GM10847 (cell line): ENCODE results near the gene FHOD3.

Source experiments
- POLR2A ChIP-seq: IDR thresholded peaks from 2 replicates; pipeline ENCODE4 v1.6.1; 2011; ENCODE audit not compliant: insufficient read length; ENCODE audit errors: extremely low read depth

Gene FHOD3

DNA sequence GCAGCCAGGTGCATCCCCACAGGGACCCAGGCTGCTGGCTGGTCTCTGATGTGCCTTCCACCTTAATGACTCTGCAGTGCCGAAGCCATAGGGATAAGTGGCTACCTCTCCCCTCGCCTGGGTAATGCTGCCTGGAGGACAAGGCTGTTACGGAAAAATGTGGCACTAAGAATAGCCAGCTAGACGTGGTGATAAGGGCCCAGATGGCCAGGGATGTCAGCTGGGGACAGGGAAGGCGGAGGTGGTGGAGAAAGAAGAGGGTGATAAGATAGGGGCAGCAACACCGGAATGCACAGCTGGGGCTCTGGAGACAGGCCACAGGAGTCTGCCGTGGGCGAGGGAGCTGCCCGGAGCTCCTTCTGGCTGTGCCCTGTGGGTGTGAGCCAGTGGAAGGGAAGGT, 170.6 kb downstream of the FHOD3 start:
- TF ChIP-seq POLR2A = no peak

DNA sequence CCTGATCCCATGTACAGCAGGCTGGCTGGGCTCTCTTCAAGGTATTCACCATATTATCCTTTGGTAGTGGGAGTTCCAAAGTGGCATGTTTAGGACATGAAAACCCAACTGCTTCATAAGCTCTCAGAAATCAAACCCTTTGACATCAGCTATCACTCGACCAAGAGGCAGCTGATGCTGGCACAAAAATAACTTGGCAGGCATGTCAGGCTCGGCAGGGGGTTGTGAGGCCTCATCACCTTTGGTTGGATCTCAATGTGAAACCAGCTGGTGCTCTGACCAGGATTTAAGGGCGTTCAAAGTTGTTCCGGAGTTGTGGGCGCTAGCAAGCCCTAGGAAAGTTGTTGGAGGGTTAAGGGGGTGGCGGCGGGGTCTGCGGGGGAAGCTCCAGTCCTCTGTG, 171.9 kb downstream of the FHOD3 start:
- no peak for TF ChIP-seq POLR2A

DNA sequence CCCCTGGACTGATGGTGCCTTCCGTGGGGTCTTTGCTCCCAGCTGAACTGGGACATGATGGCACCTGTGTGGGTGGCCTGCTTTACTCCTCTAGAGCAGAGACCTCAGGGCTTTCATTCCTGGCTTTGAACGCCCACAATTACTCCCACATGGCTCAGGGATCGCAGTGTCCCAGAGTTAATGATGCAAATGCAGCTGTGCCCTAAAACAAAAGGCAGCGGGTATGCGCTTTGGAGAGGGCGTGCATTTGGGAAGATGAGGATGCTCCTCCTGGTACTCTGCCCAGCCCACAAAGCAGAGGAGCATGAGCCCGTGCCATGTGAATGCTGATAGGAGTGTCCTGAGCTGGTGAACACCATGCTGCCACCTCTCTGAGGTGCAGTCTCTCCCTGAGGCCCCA, 173.4 kb downstream of the FHOD3 start:
- TF ChIP-seq POLR2A = no peak

DNA sequence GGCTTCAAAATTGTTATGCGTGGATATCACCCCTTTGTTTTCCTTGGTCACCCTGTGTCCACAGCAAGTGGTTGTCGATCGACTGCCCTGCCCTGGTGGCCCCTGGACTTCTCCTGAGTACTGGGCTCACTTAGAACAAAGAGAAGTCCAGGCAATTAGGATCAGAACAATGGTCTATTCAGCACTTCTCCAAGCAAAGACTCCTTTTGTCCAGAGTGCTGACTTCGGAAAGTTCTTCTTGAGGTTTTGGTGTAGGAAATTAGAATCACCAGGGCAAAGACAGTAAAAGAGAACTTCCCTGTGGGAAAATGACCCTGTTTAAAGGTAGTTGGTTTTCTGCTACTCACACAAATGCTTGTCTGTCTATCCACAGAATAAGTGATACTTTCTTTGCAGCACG, 173.9 kb downstream of the FHOD3 start:
- no peak for TF ChIP-seq POLR2A

DNA sequence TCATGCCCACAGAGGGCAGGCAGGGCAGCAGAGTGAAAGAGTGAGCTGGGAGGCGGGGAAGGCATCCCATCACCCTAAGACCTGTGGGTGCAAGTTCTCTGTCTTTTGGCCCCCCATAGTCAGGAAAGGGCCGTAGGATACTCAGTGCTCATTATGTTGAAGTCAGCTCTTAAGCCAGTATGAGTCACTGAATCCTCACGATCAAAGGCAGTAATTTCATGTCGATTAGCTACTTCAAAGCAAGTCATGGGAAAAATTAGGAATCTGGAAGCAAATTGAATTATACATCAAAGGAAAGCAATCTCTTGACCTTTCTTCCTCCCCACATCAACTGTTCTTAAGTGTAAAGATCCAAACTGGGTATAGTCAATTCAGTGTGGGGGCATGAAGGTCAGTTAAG, 178.9 kb downstream of the FHOD3 start:
- no peak for TF ChIP-seq POLR2A

DNA sequence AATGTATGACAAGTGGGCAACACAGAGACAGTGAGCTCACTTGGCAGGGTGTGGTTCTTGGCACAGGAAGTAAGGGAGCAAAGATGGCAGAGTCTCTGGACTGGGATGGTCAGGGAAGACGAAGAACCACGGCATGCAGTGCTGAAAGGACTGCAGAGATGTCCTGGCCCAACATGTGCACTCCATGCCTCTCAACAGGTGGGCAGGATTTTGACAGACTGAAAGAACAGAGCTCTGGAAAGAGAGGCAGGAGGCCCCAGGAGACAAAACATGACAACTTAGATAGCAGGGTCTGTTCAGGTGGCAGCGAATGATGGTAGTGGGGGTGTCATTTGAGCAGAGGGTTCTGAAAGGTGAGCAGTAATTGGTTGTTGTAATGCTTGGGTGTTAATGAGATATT, 180.3 kb downstream of the FHOD3 start:
- TF ChIP-seq POLR2A = no peak

DNA sequence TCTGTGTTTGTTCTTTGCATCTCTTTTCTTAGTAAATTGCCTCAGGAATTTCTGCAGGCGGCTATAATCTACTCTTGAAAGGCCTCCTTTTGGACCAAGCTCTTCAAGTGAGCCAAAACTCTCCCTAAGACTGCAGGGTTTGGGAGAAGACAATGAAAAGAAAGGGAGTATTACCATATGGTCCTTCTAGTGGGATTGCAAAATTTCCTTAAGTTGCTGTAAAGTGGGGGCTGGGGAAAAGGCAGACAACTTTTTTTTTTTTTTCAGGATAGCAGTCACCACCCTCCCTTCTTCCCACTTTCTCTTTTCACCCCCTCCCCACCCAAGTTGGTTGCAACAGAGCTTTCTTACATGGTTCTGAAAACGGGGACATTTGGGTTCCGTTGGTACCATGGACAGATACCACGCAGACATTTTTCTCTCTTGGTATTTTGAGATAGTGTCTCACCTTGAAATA, 183.7 kb downstream of the FHOD3 start:
- TF ChIP-seq POLR2A = no peak

DNA sequence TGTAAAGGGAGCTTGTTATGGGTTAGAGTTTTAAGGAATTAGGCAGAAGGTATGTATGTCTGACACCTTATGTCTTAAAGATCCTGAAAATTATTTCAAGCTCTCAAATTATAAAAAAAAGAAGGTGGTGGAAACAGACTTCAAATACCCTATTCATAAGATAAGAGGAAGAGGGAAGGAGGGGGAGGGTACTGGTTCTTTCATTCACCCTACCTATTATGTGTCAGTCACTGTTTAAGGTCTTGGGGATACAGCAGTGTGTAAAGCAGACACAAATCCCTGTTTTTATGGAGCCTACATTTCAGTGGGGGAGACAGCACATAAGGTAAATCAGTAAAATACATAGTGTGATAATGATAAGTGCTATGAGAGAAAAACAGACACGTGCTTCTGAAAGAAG, 184.4 kb downstream of the FHOD3 start:
- no peak for TF ChIP-seq POLR2A

DNA sequence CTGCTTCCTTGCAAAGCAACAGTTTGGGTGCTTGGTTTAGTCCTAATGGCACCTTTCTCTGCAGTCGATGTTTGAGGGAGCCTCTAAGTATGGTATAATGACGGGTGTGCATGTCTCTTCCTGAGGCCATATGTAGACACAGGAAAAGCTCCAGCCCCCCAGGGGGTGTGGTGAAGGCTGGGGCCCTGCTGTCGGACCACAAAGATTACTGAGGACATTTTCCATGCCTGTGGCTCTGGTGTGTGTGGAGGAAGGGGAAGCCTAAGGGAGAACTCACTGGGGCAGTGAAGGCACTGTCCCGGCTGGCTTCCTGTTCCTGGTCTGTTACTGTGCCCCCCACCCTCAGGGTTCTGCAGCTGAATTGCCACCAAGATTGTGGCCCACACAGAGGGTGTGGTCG, 187.1 kb downstream of the FHOD3 start:
- TF ChIP-seq POLR2A = no peak

DNA sequence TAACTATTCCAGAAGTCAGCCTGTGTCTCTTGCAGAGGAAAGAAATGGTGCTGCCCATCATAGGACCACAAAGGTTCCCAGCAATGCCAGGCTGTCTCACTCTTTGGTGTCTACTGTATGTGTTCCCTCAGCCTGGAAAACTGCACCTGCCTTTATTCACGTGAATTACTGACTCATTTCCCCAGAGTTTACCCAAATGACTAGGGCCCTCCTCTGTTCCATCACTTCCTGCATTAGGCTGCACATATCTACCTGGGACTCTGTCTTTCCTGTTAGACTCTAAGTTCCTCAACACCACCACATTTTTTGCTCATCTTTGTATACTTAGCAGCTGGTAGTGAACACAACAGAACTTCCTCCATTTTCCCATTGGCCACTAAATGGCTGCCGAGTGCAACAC, 188.3 kb downstream of the FHOD3 start:
- no peak for TF ChIP-seq POLR2A

DNA sequence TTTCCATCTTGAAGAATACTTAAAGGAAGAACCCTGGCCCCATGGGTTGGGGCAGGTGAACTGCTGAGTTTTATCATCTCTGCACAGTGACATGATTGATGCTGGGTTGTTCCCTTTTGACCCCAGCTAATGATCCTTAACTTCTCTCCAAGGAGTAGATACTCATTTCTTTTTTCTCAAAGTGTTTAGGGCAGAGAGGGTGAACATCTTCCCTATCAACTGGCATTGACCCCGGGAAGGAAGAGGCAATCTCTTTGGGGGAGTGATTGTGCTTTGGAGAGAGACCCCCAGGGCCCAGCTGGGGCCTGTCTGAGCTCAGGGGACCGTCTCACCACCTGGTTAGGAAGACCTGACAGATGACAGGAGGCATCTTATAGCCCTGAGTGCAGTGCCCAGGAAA, 190.6 kb downstream of the FHOD3 start:
- TF ChIP-seq POLR2A = no peak

DNA sequence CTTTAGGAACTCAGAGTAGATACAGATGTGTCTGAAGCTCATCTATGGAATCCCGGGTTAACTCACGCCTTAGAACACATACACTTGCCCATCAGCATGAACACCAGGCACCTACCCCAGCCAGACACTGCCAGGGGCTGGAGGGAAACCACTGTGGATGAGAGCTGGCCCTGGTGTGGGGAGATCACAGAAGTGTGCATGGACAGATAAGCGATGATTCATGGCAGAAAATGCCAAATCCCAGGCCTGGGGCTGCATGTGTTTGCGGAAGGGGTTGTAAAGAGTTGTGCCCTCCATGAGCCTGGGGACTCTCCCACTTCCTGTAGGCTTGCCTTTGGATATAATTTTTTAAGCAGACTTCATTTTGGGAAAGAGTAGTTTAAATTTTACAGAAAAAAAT, 193.4 kb downstream of the FHOD3 start:
- TF ChIP-seq POLR2A = no peak

DNA sequence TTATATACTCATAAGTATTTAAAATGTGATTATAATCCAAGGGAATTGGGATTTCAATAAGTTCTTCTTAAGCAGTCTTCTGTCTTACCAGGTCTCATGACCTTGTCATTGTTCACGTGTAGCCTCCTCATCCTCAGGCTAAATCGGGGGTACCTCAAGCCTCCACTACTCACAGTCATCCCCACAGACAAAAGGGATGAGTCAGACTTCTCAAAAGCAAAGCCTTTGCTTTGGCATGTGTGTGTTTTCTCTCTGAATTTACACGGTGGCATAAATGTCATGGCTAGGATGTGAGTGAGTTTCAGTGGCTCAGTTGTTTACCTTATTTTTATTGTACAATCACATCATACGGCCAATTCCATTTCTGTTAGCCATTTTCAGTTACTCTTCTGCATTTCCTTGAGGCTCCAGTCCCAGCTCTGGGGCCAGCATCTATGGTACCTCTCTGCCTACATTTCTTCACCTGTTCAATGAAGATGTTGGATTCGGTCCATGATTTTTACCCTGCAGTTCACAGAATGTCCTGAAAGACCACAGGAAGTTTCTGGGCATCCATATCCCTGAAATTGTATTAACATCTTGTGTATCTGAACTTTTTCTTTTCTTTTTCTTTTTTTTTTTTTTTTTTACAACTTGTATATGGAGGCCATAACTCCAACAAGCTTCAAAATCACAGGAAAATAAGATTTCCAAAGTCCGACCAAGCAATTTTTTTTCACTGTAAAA, 195.3 kb downstream of the FHOD3 start:
- no peak for TF ChIP-seq POLR2A

DNA sequence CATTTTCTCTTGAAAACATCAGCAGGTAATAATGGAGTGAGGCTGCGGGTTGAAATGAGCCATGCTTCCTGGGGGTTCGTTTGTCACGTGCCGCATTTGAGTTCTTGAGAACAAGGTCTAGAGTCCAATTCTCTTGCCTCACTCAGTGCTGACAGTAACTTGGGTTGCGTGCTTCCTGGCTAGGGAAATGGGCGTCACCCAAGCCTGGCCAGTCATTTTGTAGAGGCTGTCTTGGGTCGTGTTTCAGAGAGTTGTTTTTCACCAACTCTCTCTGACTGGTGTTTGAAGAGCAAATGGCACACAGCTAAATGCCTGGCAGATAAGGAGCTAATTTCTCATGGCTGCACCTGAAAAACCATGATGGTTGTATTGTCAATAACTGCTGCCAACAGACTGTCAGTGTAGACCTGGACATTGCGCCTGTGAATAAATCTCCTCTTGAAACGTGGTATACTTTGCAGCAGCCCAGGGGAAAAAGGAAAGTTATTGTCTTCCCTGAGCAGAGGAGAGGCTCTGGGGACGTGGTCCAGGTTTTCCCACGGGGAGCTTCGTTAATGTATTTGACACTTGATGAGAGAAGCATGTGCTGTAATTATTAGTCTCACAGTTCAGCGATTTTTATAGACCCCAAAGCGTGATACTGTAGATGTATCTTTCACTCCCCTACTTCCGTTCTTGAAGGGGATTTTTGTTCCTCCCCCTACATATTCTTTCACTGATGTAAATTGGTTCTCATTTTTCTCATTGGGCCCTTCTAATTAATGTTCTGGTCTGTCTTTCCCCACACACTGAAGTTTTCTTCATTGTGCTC, 196.0 kb downstream of the FHOD3 start:
- TF ChIP-seq POLR2A = no peak

DNA sequence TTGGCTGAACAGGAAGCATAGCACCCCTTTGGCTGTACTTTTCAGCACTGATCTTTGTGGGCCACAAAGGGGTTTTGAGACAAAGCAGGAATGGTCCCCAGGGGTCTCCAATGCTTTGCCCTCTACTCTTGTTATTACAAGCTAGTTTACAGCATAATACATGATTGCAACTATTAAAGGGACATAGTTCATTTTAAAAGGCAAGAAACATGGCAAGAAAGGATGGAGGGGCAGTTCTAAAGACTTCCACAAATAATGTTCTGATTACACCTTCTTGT, 196.6 kb downstream of the FHOD3 start:
- TF ChIP-seq POLR2A = no peak

DNA sequence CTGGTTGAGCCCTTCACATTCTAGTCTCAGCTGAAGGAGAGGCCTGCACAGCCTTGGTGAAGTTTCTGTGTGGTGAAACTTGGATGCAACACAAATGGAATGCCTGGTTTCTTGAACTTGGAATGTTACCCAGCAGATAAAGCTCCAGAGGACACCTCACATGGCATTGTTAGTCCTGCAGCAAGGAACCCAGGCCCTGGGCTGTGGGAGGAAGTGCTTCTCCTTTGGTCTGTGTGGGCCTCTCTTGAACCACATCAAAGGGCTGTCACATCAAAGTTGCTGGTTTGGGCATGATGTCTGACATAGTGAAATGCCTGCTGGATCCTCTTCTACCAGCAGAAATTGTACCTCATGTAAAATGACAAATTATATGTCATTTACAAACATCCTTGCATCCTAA, 198.5 kb downstream of the FHOD3 start:
- no peak for TF ChIP-seq POLR2A

DNA sequence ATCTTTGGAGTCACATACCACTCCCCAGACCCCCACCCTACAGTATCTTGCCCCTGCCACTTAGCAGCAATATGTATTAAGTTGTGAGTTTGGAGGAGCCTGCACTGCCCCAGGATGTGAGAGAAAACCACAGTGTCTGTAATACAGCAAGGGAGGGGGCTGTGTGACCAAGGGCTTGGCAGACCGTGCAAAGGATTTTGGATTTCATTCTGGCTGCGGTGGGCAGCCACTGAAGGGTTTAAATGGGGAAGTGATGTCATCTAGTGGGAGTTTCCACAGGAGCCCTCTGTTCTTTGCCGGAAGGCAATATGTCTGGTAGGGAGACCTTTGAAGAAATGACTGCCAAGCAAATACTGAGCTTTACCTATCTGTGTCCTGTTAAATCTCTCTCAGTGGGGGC, 202.4 kb downstream of the FHOD3 start:
- no peak for TF ChIP-seq POLR2A
